Measurements from ENCODE around the gene ANKRD12.
"Not testable (repeated sequence)": the region's sequence is repeated elsewhere in the genome, so short reads cannot be mapped to it uniquely, and the experiment has no call there.

ANKRD12 gene

DNA sequence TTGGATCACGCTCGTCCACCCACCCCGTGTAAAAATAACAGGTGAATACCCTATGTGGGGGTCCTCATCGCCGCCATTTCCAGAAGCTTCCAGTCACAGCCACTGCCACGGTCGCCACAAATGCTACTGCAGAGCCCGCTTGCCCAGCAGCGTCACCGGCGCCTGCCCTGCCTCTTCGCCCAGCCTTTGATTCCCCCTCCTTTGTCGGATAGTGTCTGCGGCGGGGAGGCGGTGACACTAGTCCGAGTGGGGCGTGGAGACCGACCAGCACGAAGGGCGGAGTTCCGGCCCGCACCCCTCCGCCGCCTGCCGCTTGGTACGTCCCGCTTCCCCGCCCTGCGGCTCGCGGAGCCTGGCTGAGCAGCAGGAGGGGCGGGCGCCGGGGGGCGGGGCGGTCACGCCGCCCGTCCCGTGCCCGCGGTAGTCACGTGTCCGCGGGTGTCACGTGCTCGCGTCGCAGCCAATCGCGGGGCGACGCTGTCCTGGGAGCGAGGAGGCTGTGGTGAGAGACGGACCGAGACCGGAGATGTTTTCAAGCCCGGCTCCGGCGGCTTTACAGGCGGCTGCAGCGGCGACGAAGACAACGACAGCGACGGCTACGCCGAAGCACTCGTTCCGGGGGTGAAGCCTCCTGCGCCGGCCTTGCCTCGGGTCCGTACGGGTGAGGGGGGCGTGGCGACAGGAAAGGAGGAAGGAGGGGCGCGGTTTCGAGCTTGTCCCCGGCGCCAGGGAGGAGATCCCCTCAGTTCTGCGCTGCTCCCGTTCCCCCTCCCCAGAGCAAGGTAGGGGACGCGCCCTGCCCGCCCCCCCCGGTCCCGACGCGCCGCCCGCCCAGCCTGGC, at the start of gene ANKRD12:
Gene ANKRD12, plus strand, starts transcription at position 467 of the 841 bp plus-strand sequence. CDS start 45,652 bp downstream, outside the sequence.
- TF ChIP-seq, protein P1, sequence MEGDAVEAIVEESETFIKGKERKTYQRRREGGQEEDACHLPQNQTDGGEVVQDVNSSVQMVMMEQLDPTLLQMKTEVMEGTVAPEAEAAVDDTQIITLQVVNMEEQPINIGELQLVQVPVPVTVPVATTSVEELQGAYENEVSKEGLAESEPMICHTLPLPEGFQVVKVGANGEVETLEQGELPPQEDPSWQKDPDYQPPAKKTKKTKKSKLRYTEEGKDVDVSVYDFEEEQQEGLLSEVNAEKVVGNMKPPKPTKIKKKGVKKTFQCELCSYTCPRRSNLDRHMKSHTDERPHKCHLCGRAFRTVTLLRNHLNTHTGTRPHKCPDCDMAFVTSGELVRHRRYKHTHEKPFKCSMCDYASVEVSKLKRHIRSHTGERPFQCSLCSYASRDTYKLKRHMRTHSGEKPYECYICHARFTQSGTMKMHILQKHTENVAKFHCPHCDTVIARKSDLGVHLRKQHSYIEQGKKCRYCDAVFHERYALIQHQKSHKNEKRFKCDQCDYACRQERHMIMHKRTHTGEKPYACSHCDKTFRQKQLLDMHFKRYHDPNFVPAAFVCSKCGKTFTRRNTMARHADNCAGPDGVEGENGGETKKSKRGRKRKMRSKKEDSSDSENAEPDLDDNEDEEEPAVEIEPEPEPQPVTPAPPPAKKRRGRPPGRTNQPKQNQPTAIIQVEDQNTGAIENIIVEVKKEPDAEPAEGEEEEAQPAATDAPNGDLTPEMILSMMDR (IDR thresholded peaks at IDR 0.05; ENCODE audit: borderline replicate concordance, insufficient read depth, low read depth, low read length): no peak
- H3K4me3 ChIP-seq (ENCODE audit: low read depth, low read length): peak within 1 kb of the TSS; percentile 64

DNA sequence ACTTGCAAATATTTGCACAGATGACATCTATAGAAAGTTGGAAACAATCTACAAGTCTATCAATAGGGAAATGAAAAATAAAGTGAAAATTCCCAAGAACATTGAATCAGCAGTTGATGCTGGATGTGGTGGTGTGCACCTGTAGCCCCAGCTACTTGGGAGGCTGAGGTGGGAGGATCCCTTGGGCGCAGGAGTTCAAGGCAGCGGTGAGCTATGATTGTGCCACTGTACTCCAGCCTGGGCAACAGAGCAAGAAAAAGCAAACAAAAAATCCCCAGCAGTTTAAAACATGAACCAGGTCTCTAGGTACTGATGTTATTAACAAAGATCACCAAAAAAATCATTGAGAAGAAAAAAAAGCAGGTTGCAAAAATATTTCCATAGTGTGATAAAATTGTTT, 49.4 kb upstream of the ANKRD12 start:
- TF ChIP-seq, protein P1 (IDR thresholded peaks at IDR 0.05; ENCODE audit: borderline replicate concordance, insufficient read depth, low read depth, low read length): no peak
- no peak overlapping the region for H3K4me3 ChIP-seq (ENCODE audit: low read depth, low read length)

DNA sequence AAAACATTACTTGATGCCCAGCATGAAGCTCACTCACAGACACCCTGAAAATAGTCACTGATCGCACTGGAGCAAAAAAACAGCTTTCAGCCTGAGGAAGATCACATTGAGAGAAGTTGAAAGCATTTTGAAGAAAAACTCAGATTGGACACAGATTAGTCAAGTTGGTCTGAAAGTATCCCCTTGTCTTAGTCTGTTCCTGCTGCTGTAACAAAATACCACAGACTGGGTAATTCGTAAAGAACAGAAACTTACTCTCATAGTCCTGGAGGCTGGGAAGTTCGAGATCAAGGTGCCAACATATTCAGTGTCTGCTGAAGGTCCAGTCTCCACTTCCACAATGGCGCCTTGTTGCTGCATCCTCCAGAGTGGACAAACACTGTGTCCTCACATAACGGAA, 48.3 kb upstream of the ANKRD12 start:
- TF ChIP-seq, protein P1 (IDR thresholded peaks at IDR 0.05; ENCODE audit: borderline replicate concordance, insufficient read depth, low read depth, low read length): no peak

DNA sequence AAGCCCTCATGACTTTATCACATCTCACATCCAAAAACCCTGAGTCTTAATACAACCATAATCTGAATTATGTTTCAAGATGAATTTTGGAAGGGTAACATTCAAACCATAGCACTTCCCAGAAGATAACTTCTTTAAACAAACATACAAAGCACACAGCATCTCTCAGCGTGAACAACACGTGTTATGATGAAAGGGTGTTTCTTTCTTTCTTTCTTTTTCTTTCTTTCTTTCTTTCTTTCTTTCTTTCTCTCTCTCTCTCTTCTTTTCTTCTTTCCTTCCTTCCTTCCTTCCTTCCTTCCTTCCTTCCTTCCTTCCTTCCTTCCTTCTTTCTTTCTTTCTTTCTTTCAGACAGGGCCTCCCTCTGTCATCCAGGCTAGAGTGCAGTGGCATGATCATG, 47.9 kb upstream of the ANKRD12 start:
- H3K4me3 ChIP-seq (ENCODE audit: low read depth, low read length): not testable (repeated sequence)

More for the DNA sequence above, 48.3 kb upstream of the ANKRD12 start:
- H3K4me3 ChIP-seq (ENCODE audit: low read depth, low read length): no peak overlapping the region

DNA sequence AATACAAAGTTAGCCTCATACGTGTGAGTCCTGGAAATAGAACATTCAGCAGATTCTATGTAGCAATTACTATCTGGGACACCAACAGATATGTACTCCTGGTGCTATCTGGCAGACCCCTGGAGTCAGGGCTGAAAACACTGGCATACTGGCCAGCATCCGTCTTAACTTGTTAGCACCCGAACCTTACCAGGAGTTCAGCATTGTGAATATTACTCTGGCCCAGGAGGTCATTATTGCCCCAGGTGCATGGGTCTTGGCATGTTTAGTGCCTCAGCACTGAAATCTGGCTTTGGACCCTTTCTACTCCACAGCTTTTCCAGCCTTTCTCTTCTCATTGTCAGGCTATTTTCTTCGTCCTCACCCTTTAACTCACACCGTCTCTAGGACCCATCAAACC, 46.0 kb upstream of the ANKRD12 start:
- H3K4me3 ChIP-seq (ENCODE audit: low read depth, low read length): no peak overlapping the region
- TF ChIP-seq, protein P1 (IDR thresholded peaks at IDR 0.05; ENCODE audit: borderline replicate concordance, insufficient read depth, low read depth, low read length): no peak

DNA sequence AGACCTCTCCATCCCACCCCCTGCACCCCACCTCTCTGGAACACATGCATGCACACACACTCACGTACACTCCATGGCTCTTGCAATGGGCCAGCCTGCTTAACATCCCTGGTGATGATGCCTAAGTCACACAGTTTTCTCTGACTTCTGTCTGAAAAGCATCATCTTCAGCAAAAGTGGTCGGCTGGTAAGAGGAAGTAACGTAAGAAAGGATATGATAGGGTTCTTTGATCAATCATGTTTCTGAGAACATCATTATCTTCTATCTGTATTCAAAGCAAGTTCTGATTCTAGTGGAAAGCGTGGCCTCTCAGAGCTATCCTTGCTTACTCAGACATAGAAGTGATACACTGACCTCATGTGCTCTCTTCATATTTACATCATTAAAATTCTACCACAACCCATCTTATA, 45.5 kb upstream of the ANKRD12 start:
- H3K4me3 ChIP-seq (ENCODE audit: low read depth, low read length): no peak overlapping the region

DNA sequence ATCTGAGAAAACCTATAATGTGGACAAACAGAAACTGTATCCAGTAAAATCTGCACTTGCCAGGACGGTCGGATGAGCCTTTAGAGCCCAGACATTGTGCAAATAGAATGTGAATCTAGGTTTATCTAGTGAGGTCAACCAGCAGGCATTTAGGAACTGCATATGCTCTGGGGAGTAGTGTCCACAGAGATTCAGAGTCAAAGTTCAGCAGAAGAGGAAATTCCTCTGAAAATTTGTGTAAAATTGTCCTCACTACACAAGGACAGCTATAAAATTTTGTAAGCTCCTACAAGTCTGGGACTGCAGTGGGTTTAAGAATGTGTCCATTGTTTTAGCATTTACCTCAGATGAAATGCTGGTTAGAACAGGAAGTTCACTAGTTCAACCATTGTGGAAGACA, 43.9 kb upstream of the ANKRD12 start:
- TF ChIP-seq, protein P1 (IDR thresholded peaks at IDR 0.05; ENCODE audit: borderline replicate concordance, insufficient read depth, low read depth, low read length): no peak
- no peak overlapping the region for H3K4me3 ChIP-seq (ENCODE audit: low read depth, low read length)

More for the DNA sequence above, 45.5 kb upstream of the ANKRD12 start:
- TF ChIP-seq, protein P1 (IDR thresholded peaks at IDR 0.05; ENCODE audit: borderline replicate concordance, insufficient read depth, low read depth, low read length): no peak

DNA sequence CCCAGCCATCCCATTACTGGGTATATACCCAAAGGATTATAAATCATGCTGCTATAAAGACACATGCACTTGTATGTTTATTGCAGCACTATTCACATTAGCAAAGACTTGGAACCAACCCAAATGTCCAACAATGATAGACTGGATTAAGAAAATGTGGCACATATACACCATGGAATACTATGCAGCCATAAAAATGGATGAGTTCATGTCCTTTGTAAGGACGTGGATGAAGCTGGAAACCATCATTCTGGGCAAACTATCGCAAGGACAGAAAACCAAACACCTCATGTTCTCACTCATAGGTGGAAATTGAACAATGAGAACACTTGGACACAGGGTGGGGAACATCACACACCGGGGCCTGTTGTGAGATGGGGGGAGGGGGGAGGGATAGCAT, 43.5 kb upstream of the ANKRD12 start:
- H3K4me3 ChIP-seq (ENCODE audit: low read depth, low read length): not testable (repeated sequence)
